Effector memory CD4-positive, alpha-beta T cell (primary cell): Measurements from ENCODE around the gene IFIT3.

ENCODE experiments used
- DNase-seq, 3 donors: peaks; one replicate each; pipeline ENCODE4 v3.0.0-alpha.2; 2020
- H3K27ac ChIP-seq: 2 replicates; pipeline ENCODE4 v1.7.0; 2013; ENCODE audit warnings: mild to moderate bottlenecking, low read length, moderate library complexity; ENCODE audit not compliant: insufficient read depth, poor library complexity, severe bottlenecking
- H3K27me3 ChIP-seq: replicated peaks from 2 replicates; pipeline ENCODE4 v1.7.0; 2013; ENCODE audit warnings: mild to moderate bottlenecking, low read length; ENCODE audit not compliant: insufficient read depth, control insufficient read depth, poor library complexity, severe bottlenecking
- H3K36me3 ChIP-seq: 2 replicates; pipeline ENCODE4 v1.7.0; 2013; ENCODE audit warnings: mild to moderate bottlenecking, low read length, moderate library complexity; ENCODE audit not compliant: control insufficient read depth, insufficient read depth
- H3K4me1 ChIP-seq: 2 replicates; pipeline ENCODE4 v1.7.0; 2013; ENCODE audit warnings: low read length, mild to moderate bottlenecking; ENCODE audit not compliant: control insufficient read depth, insufficient read depth, poor library complexity, severe bottlenecking
- H3K4me3 ChIP-seq: 2 replicates; pipeline ENCODE4 v1.7.0; 2013; ENCODE audit warnings: low read length, low read depth, mild to moderate bottlenecking; ENCODE audit not compliant: insufficient read depth, poor library complexity, severe bottlenecking
- H3K9me3 ChIP-seq: 2 replicates; pipeline ENCODE4 v1.7.0; 2013; ENCODE audit warnings: mild to moderate bottlenecking, low read length, moderate library complexity; ENCODE audit not compliant: control insufficient read depth

IFIT3 gene

DNA sequence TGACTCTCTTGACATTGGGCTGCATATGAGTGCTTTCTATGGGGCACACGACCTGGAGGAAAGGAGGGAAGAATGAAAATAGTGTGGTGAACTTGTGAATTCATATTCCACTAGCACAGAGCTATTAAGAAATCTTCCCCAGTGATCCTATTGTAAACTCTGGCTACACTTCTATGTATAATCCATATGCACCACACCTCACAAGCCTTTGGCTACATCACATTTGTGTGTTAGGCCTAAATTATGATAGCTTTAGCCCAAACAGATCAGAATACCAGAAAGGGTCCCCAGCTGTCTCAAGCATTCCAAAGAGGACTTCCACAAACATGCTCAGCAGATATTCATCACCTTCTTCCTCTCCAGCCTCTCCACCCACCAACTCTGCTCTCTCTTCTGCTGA is 40.3 kb downstream of the IFIT3 start:
- Histone ChIP-seq H3K36me3 (no peaks in the 10 kb centered on the region), H3K9me3 (no peaks in the 10 kb centered on the region), H3K4me1 (no peaks in the 10 kb centered on the region), H3K4me3 (no peak overlapping the region), H3K27ac (no peak overlapping the region), H3K27me3 (no peaks in the 10 kb centered on the region)
- DNase-seq: no peak

DNA sequence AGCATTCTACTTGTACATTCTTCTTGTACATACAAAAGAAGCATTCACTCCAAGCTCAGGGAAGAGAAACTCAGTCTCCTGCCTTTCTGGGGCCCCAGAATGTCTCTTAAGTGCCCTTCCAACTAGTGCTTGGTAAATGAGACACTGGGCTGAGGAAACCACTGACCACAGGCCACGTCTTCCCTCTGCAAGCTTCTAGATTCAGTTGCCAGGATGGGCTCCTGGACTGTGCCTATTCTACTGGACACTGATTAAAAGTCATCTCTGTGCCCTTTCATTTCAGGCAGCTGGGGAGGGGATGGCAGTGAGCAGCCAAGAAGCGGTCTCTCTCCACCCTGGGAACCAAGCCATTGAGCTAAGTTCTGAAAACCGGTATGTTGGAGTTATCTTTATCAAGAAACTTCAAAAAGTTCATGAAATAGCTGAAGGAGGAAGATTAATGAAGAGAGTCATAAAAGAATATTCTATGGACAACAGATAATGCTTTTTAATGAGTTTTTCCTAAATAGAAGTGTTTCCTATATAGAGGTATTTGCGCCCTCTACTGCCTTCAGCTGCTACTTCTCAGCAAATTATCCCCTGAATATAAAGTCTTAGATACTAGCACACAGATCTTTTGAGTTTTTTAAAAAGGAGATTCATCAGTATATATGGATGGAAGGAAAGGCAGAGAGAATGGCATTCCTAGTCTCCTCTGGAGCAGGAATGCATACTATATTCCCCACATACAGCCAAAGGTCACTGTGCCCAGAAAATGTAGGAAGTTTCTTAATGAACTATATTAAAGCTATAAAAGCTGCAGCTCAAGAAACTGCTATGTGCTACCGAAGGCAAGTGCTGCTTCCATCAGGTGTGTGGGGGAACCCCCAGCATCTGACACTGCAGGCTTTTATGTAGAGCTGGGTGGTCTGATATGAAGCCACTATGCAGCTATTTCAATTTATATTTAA is 41.6 kb downstream of the IFIT3 start:
- no peaks in the 10 kb centered on the region for H3K4me1 ChIP-seq
- H3K36me3 ChIP-seq: no peaks in the 10 kb centered on the region
- no peak overlapping the region for H3K4me3 ChIP-seq
- H3K9me3 ChIP-seq: no peaks in the 10 kb centered on the region
- no peaks in the 10 kb centered on the region for H3K27me3 ChIP-seq
- H3K27ac ChIP-seq: no peak overlapping the region
- no peak for DNase-seq

DNA sequence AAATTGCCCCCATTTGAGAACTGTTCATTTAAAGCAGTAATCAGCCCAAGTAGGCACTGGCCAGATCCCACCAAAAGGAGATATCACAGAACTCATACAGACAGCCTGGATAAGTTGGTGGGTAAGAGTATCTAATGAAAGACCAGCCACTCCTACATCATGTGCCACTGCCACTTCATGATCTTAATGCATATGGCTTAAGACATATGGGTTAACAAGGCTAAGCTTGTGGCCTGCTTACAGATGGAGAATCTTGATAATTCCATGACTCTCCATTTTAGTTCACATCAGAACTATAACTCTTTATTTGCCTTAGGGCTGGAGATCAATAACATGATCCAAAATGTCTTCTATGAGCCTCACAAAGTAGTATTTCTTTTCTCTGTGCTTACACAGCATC is 43.3 kb downstream of the IFIT3 start:
- no peak for DNase-seq
- Histone ChIP-seq H3K27me3 (no peaks in the 10 kb centered on the region), H3K36me3 (no peaks in the 10 kb centered on the region), H3K4me3 (no peak overlapping the region), H3K4me1 (no peaks in the 10 kb centered on the region), H3K9me3 (no peaks in the 10 kb centered on the region), H3K27ac (no peak overlapping the region)

DNA sequence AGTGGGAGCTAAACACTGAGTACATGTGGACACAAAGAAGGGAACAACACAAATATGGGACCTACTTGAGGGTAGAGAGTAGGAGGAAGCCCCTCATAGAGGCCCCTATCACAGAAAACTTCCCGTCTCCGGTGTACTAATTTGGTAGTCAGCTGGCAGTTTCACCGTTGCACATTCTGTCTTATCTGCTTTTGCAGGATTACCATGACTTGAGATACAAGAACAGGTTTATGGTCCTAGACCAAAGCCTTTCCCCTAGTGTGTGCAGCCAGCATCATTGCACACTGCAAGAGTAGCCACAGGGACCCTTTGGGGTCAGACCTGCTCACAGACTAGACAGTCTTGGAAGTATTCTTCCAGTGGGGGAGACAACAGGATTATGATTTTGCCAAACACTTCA is 44.2 kb downstream of the IFIT3 start:
- no peak overlapping the region for H3K4me3 ChIP-seq
- no peak for DNase-seq
- no peaks in the 10 kb centered on the region for H3K9me3 ChIP-seq
- no peak overlapping the region for H3K27ac ChIP-seq
- no peaks in the 10 kb centered on the region for H3K27me3 ChIP-seq
- no peaks in the 10 kb centered on the region for H3K36me3 ChIP-seq
- H3K4me1 ChIP-seq: no peaks in the 10 kb centered on the region

DNA sequence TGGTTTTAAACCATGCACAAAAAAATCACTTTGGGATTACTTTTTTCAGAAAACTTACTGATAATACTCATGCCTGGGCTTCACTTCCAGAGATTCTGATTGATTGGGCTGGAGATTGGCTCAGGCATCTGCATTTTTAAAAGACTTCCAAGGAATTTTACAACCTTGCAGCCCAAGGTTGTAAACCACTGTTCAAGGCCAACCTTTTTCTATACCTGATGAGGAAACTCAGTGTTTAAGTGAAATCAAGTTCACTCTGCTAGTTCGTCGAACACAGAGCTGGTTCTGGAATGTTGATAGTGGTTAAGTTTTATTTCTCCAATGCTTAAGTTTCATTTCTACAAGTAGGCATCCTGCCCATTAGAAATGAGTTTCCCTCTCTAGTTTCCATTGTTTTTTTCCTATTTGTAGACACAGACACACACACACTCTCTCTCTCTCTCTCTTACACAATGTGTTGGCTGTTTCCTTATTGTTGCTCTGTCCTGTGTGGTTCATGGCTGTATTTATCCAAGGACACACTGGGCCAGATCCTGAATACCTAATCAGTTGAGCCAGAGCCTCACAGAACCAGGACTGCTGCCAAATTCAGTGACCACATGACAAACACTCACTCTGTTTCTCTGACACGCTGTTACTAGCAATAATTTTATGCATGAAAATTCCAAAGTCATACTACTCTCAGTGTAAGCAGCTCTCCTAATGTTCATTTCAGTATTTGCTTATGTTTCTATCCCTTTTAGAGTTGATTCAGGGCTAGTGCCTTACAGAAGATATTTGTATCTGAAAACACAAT is 46.3 kb downstream of the IFIT3 start:
- Histone ChIP-seq H3K36me3 (no peaks in the 10 kb centered on the region), H3K27ac (no peak overlapping the region), H3K9me3 (no peaks in the 10 kb centered on the region), H3K4me3 (no peak overlapping the region), H3K27me3 (no peaks in the 10 kb centered on the region), H3K4me1 (no peaks in the 10 kb centered on the region)
- DNase-seq: no peak

DNA sequence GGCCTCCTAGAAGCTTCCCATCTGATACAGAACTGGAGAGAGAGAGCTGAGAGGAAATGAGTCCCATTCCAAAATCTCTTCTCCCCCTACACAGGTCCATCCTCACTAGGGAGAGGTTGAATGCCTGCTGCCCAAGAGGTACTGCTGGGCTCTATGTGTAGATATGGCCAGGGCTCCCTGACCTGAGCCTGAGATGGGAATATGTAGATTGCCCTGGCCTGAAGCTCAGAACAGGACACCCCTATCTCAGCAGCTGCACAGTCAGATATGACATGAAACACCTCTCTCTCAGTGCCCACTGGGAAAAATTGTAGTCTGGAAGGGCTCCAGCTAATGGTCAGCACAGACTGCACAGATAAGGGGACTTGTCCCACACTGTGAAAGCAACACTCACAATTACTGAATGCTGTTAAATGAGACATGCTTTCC is 46.9 kb downstream of the IFIT3 start:
- Histone ChIP-seq H3K27me3 (no peaks in the 10 kb centered on the region), H3K27ac (no peak overlapping the region), H3K9me3 (no peaks in the 10 kb centered on the region), H3K4me3 (no peak overlapping the region), H3K36me3 (no peaks in the 10 kb centered on the region), H3K4me1 (no peaks in the 10 kb centered on the region)
- no peak for DNase-seq

DNA sequence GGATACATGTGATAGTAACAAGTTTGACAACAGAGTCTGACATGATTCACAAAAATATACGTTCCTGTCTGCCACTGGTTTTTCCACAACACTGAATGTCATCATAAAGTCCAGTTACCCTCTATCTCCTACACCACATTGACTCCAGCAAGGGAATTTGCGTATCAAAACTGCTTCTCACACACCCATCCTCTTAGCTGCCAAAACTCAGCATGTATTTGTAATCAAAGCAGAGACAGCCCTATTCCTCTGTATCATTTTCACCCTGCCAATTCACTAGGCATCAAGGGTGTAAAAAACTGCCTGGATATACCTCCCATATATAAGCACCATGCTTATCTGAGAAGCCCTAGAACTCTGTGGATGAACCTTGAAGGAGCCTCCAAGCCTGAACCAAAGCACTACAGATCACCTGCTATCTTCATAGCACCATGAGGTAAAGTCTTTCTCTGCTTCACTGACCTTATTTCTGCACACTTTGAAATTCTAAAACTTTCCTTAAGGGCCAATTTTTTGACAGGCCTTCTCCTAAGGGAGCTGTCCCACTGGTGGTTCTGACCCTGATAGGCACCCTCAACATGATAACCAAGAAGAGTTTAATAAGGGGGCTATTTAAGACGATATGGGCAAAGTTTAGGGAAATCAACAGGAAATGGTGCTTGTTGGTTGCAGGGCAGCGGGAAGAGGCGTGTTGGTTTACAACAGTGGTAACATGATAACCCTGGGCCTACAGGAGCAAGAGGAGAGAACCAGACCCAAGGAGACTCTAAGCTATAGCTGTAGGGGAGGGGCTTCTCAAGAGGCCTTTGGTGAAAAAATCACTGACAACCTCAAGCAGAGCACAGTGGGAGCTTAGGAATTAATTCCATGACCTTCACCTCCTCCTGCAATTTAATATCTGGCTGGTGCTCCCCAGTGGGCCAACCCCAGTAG is 50.2 kb downstream of the IFIT3 start, which contains the start of gene IFIT1B:
Gene IFIT1B (plus strand): TSS at position 352 of the 933 bp plus-strand sequence. CDS start 80 bp downstream, at position 432.
- Histone ChIP-seq H3K9me3 (no peaks in the 10 kb centered on the region), H3K27me3 (no peaks in the 10 kb centered on the region), H3K27ac (no peak within 1 kb of the TSS), H3K4me1 (no peaks in the 10 kb centered on the region), H3K4me3 (no peak within 1 kb of the TSS), H3K36me3 (no peaks in the 10 kb centered on the region)
- no peak for DNase-seq

DNA sequence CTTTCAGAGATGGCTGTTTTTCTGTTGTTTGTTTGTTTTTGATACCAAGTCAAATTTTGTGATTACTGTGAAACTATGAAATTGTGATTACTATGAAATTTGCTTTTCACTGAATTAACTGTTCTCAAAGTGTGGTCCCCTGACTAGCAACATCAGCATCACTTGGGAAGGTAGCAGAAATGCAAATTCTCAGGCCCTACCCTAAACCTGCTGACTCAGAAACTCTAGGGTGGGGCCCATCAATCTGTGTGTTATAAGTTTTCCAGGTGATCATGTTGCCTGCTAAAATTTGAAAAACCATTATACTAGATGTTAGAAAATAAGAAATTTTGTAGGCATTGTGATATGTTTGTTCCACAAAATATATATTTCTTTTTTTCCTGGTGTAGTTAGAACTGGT is 51.3 kb downstream of the IFIT3 start:
- H3K4me1 ChIP-seq: no peaks in the 10 kb centered on the region
- no peaks in the 10 kb centered on the region for H3K9me3 ChIP-seq
- no peaks in the 10 kb centered on the region for H3K36me3 ChIP-seq
- no peak overlapping the region for H3K4me3 ChIP-seq
- no peak for DNase-seq
- H3K27me3 ChIP-seq: no peaks in the 10 kb centered on the region
- no peak overlapping the region for H3K27ac ChIP-seq

DNA sequence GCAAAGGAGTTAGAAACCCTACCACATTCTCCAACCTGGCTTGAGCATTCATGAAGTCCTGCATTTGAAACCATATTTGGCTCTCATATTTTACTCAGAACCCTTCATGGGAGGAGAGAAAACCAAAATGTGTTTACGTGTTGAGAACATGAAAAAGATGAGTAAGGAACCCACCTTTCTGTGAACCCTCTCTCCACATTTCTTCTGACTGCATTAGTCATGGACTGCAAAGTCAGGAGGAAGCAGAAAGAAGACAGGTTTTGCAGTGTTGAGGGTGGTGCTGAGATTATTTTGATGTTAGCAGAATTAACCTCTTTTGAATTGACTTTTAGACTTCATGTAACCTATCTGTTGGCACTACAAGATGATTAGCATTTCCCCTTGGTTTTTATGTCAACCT is 55.0 kb downstream of the IFIT3 start:
- H3K9me3 ChIP-seq: no peaks in the 10 kb centered on the region
- no peak overlapping the region for H3K4me3 ChIP-seq
- no peak overlapping the region for H3K27ac ChIP-seq
- DNase-seq: no peak
- H3K36me3 ChIP-seq: no peaks in the 10 kb centered on the region
- no peaks in the 10 kb centered on the region for H3K27me3 ChIP-seq
- no peaks in the 10 kb centered on the region for H3K4me1 ChIP-seq
